Liver (tissue), 9 donors: ENCODE results near the gene ADAMTS3. TPM values are rescaled to one million over a fixed set of nuclear protein-coding genes. Genes with fewer than 3 reads are reported as not detected.
A peak's percentile ranks its signal among the peaks of the same experiment; 100 is the strongest.

Source experiments
- DNase-seq: peaks from one replicate; pipeline ENCODE4 v3.0.0-alpha.2; 2017; ENCODE audit warnings: low spot score
- H3K27ac ChIP-seq, 2 donors: one replicate each; pipeline ENCODE4 v1.7.0; 2013; ENCODE audit warnings: inconsistent platforms in 2 of 2, low read length in 2 of 2, control low read depth in 1 of 2, low read depth in 1 of 2, mild to moderate bottlenecking in 1 of 2
- H3K27me3 ChIP-seq, 4 donors: one replicate each; pipeline versions ENCODE4 v1.6.1 to v1.7.0; 2013; ENCODE audit warnings: low read length in 3 of 4, inconsistent platforms in 1 of 4, mild to moderate bottlenecking in 1 of 4, moderate library complexity in 1 of 4; ENCODE audit not compliant: control insufficient read depth in 4 of 4, insufficient read depth in 4 of 4
- H3K36me3 ChIP-seq, 4 donors: one replicate each; pipeline versions ENCODE4 v1.6.1 to v1.7.0; 2013; ENCODE audit warnings: low read length in 3 of 4, mild to moderate bottlenecking in 3 of 4, low read depth in 1 of 4, moderate library complexity in 1 of 4; ENCODE audit not compliant: control insufficient read depth in 4 of 4, insufficient read depth in 3 of 4
- H3K4me1 ChIP-seq, 4 donors: one replicate each; pipeline versions ENCODE4 v1.6.1 to v1.7.0; 2013; ENCODE audit warnings: low read length in 3 of 4, mild to moderate bottlenecking in 3 of 4, moderate library complexity in 1 of 4; ENCODE audit not compliant: control insufficient read depth in 4 of 4, insufficient read depth in 4 of 4
- H3K4me3 ChIP-seq, 3 donors: one replicate each; pipeline versions ENCODE4 v1.6.1 to v1.7.0; 2013; ENCODE audit warnings: low read length in 3 of 3, control low read depth in 1 of 3, low read depth in 1 of 3, mild to moderate bottlenecking in 1 of 3
- H3K9ac ChIP-seq, 2 donors: one replicate each; pipeline ENCODE4 v1.7.0; 2013; ENCODE audit warnings: low read length in 2 of 2, mild to moderate bottlenecking in 2 of 2, moderate library complexity in 2 of 2, control low read depth in 1 of 2, low read depth in 1 of 2
- H3K9me3 ChIP-seq, 4 donors: one replicate each; pipeline versions ENCODE4 v1.6.1 to v1.7.0; 2013; ENCODE audit warnings: low read length in 3 of 4; ENCODE audit not compliant: control insufficient read depth in 4 of 4
- EGR1 ChIP-seq, 2 donors: IDR thresholded peaks; 2 replicates each; pipeline ENCODE4 v1.6.1; 2016 to 2018; ENCODE audit warnings: antibody characterized with exemption in 2 of 2, low read depth in 2 of 2
- FOXA1 ChIP-seq: IDR thresholded peaks from 2 replicates; pipeline ENCODE4 v1.6.1; 2016; ENCODE audit warnings: antibody characterized with exemption
- FOXA2 ChIP-seq: IDR thresholded peaks from 2 replicates; pipeline ENCODE4 v1.6.1; 2016; ENCODE audit warnings: antibody characterized with exemption
- GABPA ChIP-seq, 2 donors: IDR thresholded peaks in 1 of 2; conservative IDR thresholded peaks in 1 of 2; 2 replicates each; pipeline ENCODE4 v1.6.1; 2016; ENCODE audit warnings: antibody characterized with exemption in 2 of 2, mild to moderate bottlenecking in 1 of 2, moderate library complexity in 1 of 2
- HNF4A ChIP-seq, 2 donors: conservative IDR thresholded peaks; 2 replicates each; pipeline ENCODE4 v1.6.1; 2016; ENCODE audit warnings: antibody characterized with exemption in 2 of 2, mild to moderate bottlenecking in 2 of 2
- HNF4G ChIP-seq: IDR thresholded peaks from 2 replicates; pipeline ENCODE4 v1.6.1; 2016; ENCODE audit warnings: antibody characterized with exemption
- JUND ChIP-seq, 2 donors: IDR thresholded peaks; 2 replicates each; pipeline ENCODE4 v1.6.1; 2016; ENCODE audit warnings: antibody characterized with exemption in 2 of 2
- NR2F2 ChIP-seq: IDR thresholded peaks from 2 replicates; pipeline ENCODE4 v1.6.1; 2016; ENCODE audit warnings: antibody characterized with exemption
- RAD21 ChIP-seq, 2 donors: IDR thresholded peaks; 2 replicates each; pipeline ENCODE4 v1.6.1; 2016; ENCODE audit warnings: antibody characterized with exemption in 2 of 2, mild to moderate bottlenecking in 2 of 2
- SP1 ChIP-seq: IDR thresholded peaks from 2 replicates; pipeline ENCODE4 v1.6.1; 2018; ENCODE audit warnings: antibody characterized with exemption, mild to moderate bottlenecking
- YY1 ChIP-seq: IDR thresholded peaks from 2 replicates; pipeline ENCODE4 v1.6.1; 2016; ENCODE audit warnings: antibody characterized with exemption, mild to moderate bottlenecking
- WGBS: extraction: QIAGEN DNeasy Blood & Tissue Kit; methylation state at CpG from one replicate; pipeline ENCODE4 v1.1.7; 2013; 5-methylcytosine and 5-hydroxymethylcytosine counted together
- polyA plus RNA-seq, 2 donors: library from polyadenylated mRNA; stranded (reverse) in 1 of 2; unstranded in 1 of 2; fragments of 200-250 nt in 1 of 2; fragments of >200 nt in 1 of 2; fragmentation: Nextera tagmentation in 1 of 2; extraction: Ambion mirVana in 1 of 2; gene quantifications; one replicate each; pipeline versions ENCODE4 v1.2.1 to v1.2.3, GENCODE V29; 2013 to 2015
- total RNA-seq, 2 donors: library from RNA; depleted of rRNA; stranded (reverse); fragments of >200 nt; gene quantifications; one replicate each; pipeline ENCODE4 v1.2.3, GENCODE V29; 2014
- TF ChIP-seq, protein P1 (sequence below): IDR thresholded peaks from 2 replicates; pipeline ENCODE4 v1.6.1; 2016; ENCODE audit warnings: antibody characterized with exemption
- TF ChIP-seq, protein P2 (sequence below): IDR thresholded peaks from 2 replicates; pipeline ENCODE4 v1.6.1; 2016; ENCODE audit warnings: antibody characterized with exemption
- TF ChIP-seq, protein P3 (sequence below): fragments of 150-350 bp; IDR thresholded peaks from 2 replicates; pipeline ENCODE4 v1.5.1; 2017; ENCODE audit warnings: improper control_type of control experiment, low read depth, low read length; ENCODE audit not compliant: missing input control
- TF ChIP-seq, protein P4 (sequence below): IDR thresholded peaks from 2 replicates; pipeline ENCODE4 v1.6.1; 2016; ENCODE audit warnings: antibody characterized with exemption
- donor health status: healthy.
- donor health status: healthy.
- donor health status: healthy.
- donor health status: healthy.
- donor health status: healthy.

Gene ADAMTS3
- total and polyA plus RNA-seq, 4 donors = 0.12 to 1.9 (median 0.25) TPM; not detected in 1

DNA sequence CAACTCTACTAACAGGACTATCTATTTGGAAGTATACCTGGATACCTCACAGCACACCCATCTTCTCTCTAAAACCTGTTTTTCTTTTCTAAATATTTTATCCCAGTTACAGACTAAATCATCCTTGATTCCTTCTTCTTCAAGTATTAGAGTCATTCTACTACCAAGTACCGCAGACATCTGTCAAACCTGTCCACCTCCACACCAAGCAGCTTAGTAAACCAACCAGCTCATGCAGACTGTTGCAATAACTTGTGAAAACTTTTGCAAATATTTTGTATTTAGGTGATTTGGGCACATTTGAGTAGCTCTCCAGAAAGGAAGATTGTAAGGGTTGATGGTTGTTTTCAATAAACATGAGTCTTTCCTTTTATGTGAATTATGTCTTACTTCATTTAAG lies 238.6 kb downstream of the ADAMTS3 start:
- Histone ChIP-seq H3K9ac (no peak overlapping the region), H3K27me3 (no peaks in the 10 kb centered on the region), H3K9me3 (no peaks in the 10 kb centered on the region), H3K27ac (no peak overlapping the region), H3K4me1 (no peaks in the 10 kb centered on the region), H3K36me3 (no peaks in the 10 kb centered on the region), H3K4me3 (no peak overlapping the region)
- DNase-seq = no peak
- WGBS = 95% methylated on average over 1 of the region's 1 CpG
- TF ChIP-seq HNF4G (no peak), FOXA1 (no peak), JUND (IDR thresholded peaks at IDR 0.05) (no peak), GABPA (IDR thresholded peaks at IDR 0.05 in 1 of 2, conservative IDR thresholded peaks at IDR 0.05 in 1 of 2) (no peak), NR2F2 (no peak), YY1 (no peak), RAD21 (IDR thresholded peaks at IDR 0.05) (no peak), HNF4A (conservative IDR thresholded peaks at IDR 0.05) (no peak), EGR1 (IDR thresholded peaks at IDR 0.05; ENCODE audit: low read depth in 2 of 2) (no peak), SP1 (no peak)
- TF ChIP-seq, protein P1, sequence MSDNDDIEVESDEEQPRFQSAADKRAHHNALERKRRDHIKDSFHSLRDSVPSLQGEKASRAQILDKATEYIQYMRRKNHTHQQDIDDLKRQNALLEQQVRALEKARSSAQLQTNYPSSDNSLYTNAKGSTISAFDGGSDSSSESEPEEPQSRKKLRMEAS = no peak
- TF ChIP-seq, protein P2, sequence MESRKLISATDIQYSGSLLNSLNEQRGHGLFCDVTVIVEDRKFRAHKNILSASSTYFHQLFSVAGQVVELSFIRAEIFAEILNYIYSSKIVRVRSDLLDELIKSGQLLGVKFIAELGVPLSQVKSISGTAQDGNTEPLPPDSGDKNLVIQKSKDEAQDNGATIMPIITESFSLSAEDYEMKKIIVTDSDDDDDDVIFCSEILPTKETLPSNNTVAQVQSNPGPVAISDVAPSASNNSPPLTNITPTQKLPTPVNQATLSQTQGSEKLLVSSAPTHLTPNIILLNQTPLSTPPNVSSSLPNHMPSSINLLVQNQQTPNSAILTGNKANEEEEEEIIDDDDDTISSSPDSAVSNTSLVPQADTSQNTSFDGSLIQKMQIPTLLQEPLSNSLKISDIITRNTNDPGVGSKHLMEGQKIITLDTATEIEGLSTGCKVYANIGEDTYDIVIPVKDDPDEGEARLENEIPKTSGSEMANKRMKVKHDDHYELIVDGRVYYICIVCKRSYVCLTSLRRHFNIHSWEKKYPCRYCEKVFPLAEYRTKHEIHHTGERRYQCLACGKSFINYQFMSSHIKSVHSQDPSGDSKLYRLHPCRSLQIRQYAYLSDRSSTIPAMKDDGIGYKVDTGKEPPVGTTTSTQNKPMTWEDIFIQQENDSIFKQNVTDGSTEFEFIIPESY = no peak
- TF ChIP-seq, protein P3, sequence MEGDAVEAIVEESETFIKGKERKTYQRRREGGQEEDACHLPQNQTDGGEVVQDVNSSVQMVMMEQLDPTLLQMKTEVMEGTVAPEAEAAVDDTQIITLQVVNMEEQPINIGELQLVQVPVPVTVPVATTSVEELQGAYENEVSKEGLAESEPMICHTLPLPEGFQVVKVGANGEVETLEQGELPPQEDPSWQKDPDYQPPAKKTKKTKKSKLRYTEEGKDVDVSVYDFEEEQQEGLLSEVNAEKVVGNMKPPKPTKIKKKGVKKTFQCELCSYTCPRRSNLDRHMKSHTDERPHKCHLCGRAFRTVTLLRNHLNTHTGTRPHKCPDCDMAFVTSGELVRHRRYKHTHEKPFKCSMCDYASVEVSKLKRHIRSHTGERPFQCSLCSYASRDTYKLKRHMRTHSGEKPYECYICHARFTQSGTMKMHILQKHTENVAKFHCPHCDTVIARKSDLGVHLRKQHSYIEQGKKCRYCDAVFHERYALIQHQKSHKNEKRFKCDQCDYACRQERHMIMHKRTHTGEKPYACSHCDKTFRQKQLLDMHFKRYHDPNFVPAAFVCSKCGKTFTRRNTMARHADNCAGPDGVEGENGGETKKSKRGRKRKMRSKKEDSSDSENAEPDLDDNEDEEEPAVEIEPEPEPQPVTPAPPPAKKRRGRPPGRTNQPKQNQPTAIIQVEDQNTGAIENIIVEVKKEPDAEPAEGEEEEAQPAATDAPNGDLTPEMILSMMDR = no peak
- TF ChIP-seq, protein P4, sequence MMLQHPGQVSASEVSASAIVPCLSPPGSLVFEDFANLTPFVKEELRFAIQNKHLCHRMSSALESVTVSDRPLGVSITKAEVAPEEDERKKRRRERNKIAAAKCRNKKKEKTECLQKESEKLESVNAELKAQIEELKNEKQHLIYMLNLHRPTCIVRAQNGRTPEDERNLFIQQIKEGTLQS = no peak

DNA sequence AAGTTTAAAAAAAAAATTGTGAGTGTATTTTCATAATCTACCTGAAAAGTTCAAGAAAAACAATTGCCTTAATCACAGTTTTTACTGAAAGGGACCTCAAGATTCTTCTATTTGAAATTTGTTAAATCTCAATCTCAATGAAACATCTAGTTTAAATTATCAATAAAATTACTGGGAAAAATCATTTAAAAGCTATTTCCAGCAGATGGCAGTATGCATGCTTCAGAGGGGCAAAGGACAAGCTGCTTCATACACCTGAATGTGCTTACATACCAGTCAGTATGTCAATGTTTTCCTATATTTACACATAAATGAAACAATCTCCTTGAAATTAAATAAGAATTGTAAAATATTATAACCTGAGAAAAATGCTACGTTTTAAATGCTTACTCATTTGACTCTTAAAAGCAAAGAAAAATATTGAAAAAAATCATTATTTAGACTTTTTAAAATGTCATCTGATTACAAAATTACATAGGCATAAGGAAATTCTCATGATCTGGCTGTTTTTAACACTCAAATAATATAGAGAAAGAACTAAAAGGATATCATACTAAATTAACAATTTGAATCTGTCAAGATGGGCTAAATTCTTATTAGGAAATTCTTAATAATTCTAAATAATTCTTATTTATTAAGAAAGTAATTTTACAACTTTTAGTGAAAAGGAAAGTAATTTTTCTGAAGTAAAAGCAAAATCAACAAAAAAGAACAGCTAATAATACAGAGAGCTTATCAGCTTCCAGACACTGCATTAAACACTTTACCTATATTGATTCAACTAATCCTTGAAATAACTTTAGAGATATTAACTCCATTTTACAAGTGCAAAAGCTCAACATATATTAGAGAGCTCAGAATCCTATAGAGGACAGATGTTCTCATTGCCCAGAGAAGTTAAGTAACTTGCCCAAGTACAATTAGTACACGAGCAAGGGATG lies 242.1 kb downstream of the ADAMTS3 start:
- Histone ChIP-seq H3K4me1 (no peaks in the 10 kb centered on the region), H3K4me3 (no peak overlapping the region), H3K36me3 (no peaks in the 10 kb centered on the region), H3K27ac (no peak overlapping the region), H3K9me3 (no peaks in the 10 kb centered on the region), H3K27me3 (peaks cover 0 to 3% (median 0%) of the 10 kb centered on the region in 4 donors), H3K9ac (no peak overlapping the region)
- WGBS = 48% methylated on average over 2 of the region's 2 CpGs
- no peak for TF ChIP-seq FOXA2
- TF ChIP-seq RAD21 (IDR thresholded peaks at IDR 0.05) = peak; percentile 81 to 86
- TF ChIP-seq HNF4G = no peak
- peak; percentile 42 to 50 for TF ChIP-seq HNF4A (conservative IDR thresholded peaks at IDR 0.05)
- TF ChIP-seq, protein P3 = peak; percentile 50
- TF ChIP-seq NR2F2 = no peak
- TF ChIP-seq, protein P2 = no peak
- DNase-seq = no peak
